ENCODE measurements around the gene DUSP1.

Gene DUSP1

GRCh38 chr5:172777881-172778814 is 7.2 kb upstream of the DUSP1 start:
- DNase-seq (ENCODE audit: low read depth) = peak; percentile 95

- DNase-seq (ENCODE audit: low read depth) = no peak
These were observed 5.2 kb upstream of the DUSP1 start for GRCh38 chr5:172776235-172776594.

DNA sequence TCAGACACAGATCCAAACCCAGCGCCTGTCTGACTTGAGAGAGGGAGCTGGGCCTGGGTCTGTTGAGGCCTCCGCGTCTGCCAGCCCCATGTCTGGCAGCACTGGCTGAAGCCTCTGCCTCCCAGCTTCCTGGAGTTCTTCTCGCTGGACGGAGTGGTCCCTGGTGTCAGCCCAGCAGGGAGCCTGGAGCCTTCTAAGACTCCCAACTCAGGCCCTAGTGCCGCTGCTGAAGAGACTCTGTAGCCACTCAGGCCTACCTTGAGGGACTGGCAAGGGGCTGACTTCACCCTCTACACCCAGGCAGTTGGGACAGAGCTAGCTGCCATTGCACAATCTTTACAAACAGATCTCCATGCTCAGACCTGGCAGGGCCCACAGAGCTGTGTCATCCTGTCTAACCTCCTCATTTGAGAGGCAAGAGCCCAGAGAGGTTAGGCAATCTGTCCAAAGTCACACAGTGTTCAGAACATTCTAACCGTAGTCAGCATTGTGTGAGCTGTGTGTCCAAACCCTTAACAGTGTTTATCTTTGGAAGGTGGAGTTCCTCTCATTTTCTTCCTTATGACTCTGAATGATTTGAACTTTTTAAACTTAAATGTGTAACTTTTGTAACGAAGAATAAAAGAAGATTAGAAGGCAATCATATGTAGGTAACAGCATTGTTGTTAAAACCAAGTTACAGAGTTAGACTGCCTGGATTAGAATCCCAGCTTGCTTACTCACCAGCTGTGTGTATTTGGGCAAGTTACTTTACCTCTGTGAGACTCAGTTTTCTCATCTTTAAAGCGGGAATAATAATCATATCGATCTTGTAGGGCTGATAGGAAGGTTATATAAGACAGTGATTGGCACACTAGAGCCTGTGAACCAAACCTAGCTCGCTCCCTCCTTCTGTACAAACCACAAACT is 4.6 kb upstream of the DUSP1 start:
- peak; percentile 72 for DNase-seq (ENCODE audit: low read depth)

DNA sequence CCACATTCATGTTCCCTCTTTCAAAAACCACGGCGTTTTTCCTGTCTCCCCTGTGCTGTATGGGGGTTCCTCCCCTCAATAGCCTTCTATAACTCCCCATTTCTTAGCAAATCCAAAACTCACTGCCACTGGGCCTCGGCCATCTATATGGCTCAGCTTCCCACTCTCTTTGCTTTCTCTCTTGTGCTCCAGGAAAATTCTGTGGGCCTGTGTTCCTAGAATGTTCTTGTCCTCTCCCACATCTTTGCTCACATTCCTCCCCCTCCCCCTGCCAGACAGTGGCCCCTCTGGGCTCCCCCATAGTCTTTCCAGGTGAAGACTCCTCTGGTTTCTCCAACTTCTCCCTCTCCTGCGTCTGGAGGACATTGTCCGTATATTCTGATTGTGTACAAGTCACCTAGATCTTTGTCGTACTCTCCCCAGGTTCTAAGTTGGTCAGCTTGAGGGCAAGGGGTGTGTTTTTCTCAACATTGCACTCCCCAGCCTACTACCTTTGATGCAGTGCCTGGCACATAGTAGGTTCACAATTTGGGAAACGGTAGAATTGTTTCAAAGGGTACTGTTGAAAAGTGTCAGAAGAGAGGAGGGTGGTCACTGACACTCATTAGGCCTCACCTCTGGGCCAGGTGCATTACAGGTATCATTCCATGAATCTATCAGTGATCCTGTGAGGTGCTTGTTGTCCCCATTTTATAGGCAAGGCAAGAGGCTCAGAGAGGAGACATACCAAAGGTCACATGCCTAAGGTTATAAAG is 3.7 kb upstream of the DUSP1 start:
- no peak for DNase-seq (ENCODE audit: low read depth)

- peak; percentile 42 for DNase-seq (ENCODE audit: low read depth)
These were observed 2.8 kb upstream of the DUSP1 start for GRCh38 chr5:172773481-172774469.

GRCh38 chr5:172772112-172772906 is 1.3 kb upstream of the DUSP1 start:
- peak; percentile 96 for DNase-seq (ENCODE audit: low read depth)

- DNase-seq (ENCODE audit: low read depth) = peak; percentile 67
These were observed 580 bp upstream of the DUSP1 start for GRCh38 chr5:172771439-172772111.

DNA sequence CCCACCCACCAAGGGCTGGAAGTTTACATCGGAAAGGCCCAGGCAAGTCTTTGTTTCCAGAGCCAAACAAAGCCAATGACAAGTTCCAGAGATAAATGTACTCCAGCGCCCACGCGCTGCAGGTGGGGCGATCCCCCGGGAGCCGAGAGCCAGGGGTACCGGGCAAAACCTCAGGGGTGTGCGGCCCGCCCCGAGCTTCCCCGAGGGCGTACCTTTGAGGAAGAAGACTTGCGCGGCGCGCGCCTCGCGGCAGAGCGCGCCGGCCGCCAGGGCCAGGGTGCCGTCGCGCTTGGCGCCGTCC is 671 bp downstream of the DUSP1 start:
- DNase-seq (ENCODE audit: low read depth) = no peak

DNA sequence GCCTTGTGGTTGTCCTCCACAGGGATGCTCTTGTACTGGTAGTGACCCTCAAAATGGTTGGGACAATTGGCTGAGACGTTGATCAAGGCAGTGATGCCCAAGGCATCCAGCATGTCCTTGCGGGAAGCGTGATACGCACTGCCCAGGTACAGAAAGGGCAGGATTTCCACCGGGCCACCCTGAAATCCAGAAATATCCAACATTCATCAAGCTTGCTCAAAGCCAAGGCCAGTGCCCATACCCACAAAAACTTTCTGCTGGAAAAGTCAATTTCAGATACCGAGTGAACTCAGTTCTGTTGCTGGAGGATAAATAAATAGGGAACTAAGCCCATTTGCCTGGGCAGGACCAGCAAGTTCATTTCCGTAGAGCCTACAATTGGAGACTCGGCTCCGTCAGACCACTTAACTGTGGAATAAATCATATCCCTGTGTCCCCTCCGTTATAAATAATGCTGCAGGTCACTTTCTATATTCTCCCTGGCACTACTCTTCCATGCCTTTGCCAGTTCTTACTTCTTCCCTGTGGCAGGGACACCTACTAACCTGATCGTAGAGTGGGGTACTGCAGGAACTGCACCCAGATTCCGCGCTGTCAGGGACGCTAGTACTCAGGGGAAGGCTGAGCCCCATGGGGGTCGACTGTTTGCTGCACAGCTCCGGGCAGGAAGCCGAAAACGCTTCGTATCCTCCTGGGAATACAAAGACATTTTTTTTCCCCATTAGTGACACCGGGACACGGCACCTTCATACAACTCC is 1.2 kb downstream of the DUSP1 start:
- DNase-seq (ENCODE audit: low read depth) = peak; percentile 42

DNA sequence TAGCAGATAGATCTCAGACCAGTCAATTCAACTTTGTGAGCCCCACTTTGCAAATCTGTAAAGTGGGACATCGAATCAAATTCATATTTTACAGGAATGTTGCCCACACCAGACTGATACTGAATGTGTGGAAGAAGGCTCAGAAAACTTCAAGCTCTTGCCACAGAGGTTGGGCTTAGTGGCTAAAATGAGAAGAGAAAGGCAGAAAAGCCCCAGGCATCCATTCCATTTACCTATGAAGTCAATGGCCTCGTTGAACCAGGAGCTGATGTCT is 1.7 kb downstream of the DUSP1 start:
- no peak for DNase-seq (ENCODE audit: low read depth)

DNA sequence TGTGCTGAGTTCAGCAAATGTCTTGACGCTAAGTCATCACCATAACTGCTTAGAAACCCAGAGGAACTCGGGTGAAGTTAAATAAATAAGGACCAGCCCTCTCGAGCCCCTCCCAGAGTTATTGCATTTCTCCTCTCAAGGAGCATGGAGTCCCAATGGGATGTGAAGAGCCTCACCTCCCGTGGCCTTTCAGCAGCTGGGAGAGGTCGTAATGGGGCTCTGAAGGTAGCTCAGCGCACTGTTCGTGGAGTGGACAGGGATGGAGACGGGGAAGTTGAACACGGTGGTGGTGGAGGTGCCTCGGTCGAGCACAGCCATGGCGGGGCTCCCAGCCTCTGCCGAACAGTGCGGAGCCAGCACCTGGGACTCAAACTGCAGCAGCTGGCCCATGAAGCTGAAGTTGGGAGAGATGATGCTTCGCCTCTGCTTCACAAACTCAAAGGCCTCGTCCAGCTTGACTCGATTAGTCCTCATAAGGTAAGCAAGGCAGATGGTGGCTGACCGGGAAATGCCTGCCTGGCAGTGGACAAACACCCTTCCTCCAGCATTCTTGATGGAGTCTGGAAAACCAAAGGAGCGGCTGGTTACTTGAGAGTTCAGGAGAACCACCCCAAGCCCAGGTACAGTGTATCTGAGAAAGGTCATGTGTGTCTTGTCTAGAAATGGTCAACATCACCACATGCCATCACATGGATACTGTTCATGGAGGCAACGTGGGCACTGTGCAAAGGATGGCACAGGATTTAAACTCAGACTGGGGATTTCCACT is 2.2 kb downstream of the DUSP1 start:
- peak; percentile 87 for DNase-seq (ENCODE audit: low read depth)

DNA sequence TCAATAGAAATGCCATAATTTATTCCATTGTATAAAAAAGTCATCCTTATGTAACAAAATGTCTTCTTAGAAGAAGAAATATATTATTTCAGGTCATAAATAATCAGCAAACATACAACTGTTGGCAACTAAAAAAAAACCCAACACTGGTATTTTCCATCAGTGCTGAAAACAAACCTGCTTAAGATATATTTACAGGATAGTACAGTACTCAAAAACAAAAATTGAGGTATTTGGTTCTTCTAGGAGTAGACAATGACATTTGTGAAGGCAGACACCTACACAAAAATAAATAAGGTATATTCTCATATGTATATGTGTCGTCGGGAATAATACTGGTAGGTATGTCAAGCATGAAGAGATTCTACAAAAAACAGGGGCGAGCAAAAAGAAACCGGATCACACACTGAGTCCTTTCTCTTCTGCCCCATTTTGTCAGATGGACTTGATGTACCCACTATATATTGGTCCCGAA is 2.9 kb downstream of the DUSP1 start:
- no peak for DNase-seq (ENCODE audit: low read depth)

DNA sequence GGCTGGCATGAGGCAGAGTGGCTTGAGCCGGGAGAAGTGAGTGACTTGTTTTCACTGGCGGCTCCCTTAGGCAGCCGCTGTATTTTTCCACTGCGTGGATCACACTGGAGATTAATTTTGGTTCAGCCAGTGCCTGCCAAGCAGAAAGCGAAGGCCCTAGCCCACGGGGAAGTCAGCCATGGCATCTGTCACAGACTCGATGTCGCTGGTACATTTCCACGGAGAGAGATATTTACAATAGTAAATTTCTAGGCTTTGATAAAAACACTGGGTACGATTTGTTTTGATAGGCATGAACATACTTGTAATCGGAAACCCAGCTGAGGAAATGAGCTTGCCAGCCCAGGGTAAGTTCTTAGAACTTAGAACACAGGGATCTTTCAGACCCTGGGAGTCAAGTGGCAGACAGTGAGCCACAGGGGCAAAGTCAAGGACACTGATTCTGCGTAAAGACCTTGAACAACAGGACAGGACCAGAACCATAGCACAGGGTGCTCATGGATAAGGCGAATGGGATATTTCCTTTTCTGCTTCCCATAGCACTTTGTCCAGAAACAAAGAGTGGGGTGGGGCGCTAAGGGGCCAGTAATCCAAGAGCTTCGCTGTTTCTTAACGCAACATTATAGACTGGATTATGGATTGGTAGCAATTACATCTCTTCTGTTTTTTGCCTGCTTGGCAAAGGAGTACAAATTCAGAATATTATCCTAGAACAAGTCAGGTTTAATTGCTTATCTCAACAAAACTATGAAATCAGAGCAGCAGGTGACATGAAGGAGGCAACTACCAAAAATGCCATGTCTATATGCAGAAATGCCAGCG is 4.5 kb downstream of the DUSP1 start:
- DNase-seq (ENCODE audit: low read depth) = peak; percentile 80

- DNase-seq (ENCODE audit: low read depth) = no peak
These were observed 5.2 kb downstream of the DUSP1 start for GRCh38 chr5:172765766-172766286.

DNA sequence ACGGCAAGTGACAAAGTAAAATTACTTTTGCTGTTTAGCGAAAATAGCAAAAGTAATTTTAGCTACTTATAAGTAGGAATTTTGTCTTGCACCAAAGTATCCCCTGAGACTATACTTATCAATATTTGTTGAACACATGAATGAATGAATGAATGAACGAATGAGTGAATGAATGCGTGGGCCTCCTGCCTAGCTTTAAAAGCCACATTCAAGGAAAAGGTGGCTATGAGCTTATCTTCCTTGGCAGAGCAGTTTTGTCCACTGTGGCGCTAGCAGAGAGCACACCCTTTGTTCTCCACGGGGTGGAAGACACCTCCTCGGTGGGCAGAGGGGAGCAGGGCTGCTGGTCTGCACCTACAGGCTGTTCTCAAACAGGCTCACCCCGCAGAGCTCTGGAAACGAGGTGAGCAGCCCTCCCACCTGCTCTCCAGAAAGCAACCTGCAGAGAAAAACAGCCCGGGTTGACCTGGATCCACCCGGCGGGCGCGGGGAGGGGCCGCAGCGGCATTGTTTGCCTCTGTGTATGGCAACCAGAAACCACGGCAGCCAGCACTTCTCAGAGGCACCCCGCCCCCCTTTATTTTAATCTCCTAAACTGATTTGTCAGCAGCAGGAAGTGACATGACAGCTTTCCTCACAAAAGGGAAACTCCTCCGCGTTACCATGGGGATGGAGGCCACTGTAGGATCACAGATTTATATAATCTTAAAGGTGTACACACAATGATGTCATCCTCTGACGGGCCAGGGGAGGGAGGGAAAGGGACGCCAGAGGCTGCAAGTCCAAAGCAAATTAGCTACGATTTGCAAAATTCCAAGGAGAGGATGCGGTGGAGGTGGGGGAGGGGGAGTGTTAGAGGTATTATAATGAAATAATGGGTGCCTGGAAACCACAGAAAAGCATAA is 5.9 kb downstream of the DUSP1 start:
- peak; percentile 100 for DNase-seq (ENCODE audit: low read depth)

DNA sequence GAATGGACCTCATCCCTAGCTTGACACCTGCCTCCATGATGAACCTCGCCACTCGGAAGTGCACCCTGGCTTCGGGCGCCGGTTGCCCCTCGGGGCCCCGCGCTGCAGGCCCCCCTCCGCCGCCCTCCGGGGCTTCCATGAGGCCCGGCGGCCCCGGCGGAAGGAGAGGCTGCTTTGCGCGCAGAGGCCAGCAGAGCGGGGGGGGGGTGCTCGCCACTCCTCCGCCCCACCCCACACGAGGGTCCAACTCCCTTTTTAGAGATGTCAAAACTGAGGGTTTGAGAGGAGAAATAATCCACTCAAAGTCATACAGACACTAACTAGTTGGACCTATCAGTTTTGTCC is 7.9 kb downstream of the DUSP1 start:
- DNase-seq (ENCODE audit: low read depth) = no peak
